NB4 (cell line): Measurements from ENCODE around the gene NFIA.

ENCODE experiments used
- DNase-seq: peaks from one replicate; pipeline ENCODE4 v3.0.0; 2010; ENCODE audit warnings: low read depth
- H3K4me3 ChIP-seq: one replicate; pipeline ENCODE4 v1.5.1; 2011; ENCODE audit warnings: mild to moderate bottlenecking, low read depth, low read length, moderate library complexity
- CTCF ChIP-seq: IDR thresholded peaks from one replicate; pipeline ENCODE4 v1.5.1; 2012; ENCODE audit warnings: low read depth, low read length
- MAX ChIP-seq: IDR thresholded peaks from 2 replicates; pipeline ENCODE4 v1.6.1; 2011; ENCODE audit warnings: low read depth, low read length
- MYC ChIP-seq: IDR thresholded peaks from 2 replicates; pipeline ENCODE4 v1.6.1; 2011; ENCODE audit warnings: low read depth, low read length
- POLR2A ChIP-seq: IDR thresholded peaks from 2 replicates; pipeline ENCODE4 v1.6.1; 2011; ENCODE audit warnings: mild to moderate bottlenecking; ENCODE audit not compliant: insufficient read length; ENCODE audit errors: extremely low read depth

The NFIA gene

GRCh38 chr1:61474269-61474817 lies 392.0 kb downstream of the NFIA start:
- H3K4me3 ChIP-seq: no peak overlapping the region
- TF ChIP-seq MAX (no peak), POLR2A (no peak), CTCF (no peak), MYC (no peak)
- DNase-seq: no peak

- H3K4me3 ChIP-seq: no peak overlapping the region
- TF ChIP-seq MAX: no peak
- no peak for TF ChIP-seq POLR2A
- no peak for TF ChIP-seq CTCF
- no peak for TF ChIP-seq MYC
- DNase-seq: no peak
Measured at GRCh38 chr1:61474963-61475362, 392.6 kb downstream of the NFIA start.

GRCh38 chr1:61477301-61477700 lies 394.9 kb downstream of the NFIA start:
- TF ChIP-seq CTCF (no peak), MAX (no peak), MYC (no peak), POLR2A (no peak)
- no peak overlapping the region for H3K4me3 ChIP-seq
- DNase-seq: no peak

- DNase-seq: no peak
- no peak overlapping the region for H3K4me3 ChIP-seq
Measured at GRCh38 chr1:61480273-61480935, 398.0 kb downstream of the NFIA start.

GRCh38 chr1:61481315-61481715 lies 399.0 kb downstream of the NFIA start:
- no peak for DNase-seq
- TF ChIP-seq CTCF (no peak), MAX (no peak), POLR2A (no peak), MYC (no peak)
- H3K4me3 ChIP-seq: no peak overlapping the region

More at GRCh38 chr1:61480273-61480935, 398.0 kb downstream of the NFIA start:
- TF ChIP-seq MAX (no peak), POLR2A (no peak), MYC (no peak), CTCF (no peak)
